Stomach (tissue), 9 donors: Measurements from ENCODE around the gene DEPDC5. TPM values are rescaled to one million over a fixed set of nuclear protein-coding genes. Genes with fewer than 3 reads are reported as not detected.

ENCODE experiments used
- DNase-seq, 2 donors: peaks; one replicate each; pipeline versions ENCODE4 v3.0.0 to v3.0.0-alpha.2; 2013 to 2019
- H3K27ac ChIP-seq, 5 donors: fragments of 200-600 bp in 4 of 5; sonication (generic) in 4 of 5; one replicate each; pipeline ENCODE4 v1.5.1; 2013 to 2019; ENCODE audit warnings: mild to moderate bottlenecking in 1 of 5, moderate library complexity in 1 of 5
- H3K27me3 ChIP-seq, 3 donors: fragments of 200-600 bp; sonication (generic); one replicate each; pipeline ENCODE4 v1.5.1; 2017 to 2019; ENCODE audit warnings: mixed run types in 1 of 3
- H3K36me3 ChIP-seq, 4 donors: fragments of 200-600 bp; sonication (generic); 1 replicate in 3 of 4; 2 replicates in 1 of 4; pipeline ENCODE4 v1.5.1; 2016 to 2019
- H3K4me1 ChIP-seq, 4 donors: fragments of 200-600 bp; sonication (generic); one replicate each; pipeline ENCODE4 v1.5.1; 2016 to 2019
- H3K4me3 ChIP-seq, 4 donors: fragments of 200-600 bp; sonication (generic) in 3 of 4; one replicate each; pipeline ENCODE4 v1.5.1; 2016 to 2019; ENCODE audit warnings: mild to moderate bottlenecking in 1 of 4
- H3K9me3 ChIP-seq, 4 donors: fragments of 200-600 bp; sonication (generic); one replicate each; pipeline ENCODE4 v1.5.1; 2016 to 2019
- EP300 ChIP-seq: sonication (generic); formaldehyde crosslinking; IDR thresholded peaks from one replicate; pipeline ENCODE4 v1.6.1; 2017; ENCODE audit warnings: antibody characterized with exemption
- POLR2A ChIP-seq, 4 donors: fragments of 450-650 bp; IDR thresholded peaks; one replicate each; pipeline ENCODE4 v1.6.1; 2016; ENCODE audit warnings: antibody characterized with exemption in 4 of 4, control low read depth in 2 of 4, mild to moderate bottlenecking in 1 of 4, moderate library complexity in 1 of 4
- POLR2AphosphoS5 ChIP-seq, 3 donors: sonication (generic); formaldehyde crosslinking; IDR thresholded peaks; one replicate each; pipeline ENCODE4 v1.6.1; 2016; ENCODE audit warnings: antibody characterized with exemption in 3 of 3
- WGBS, 5 donors: extraction: QIAGEN DNeasy Blood & Tissue Kit in 3 of 5; methylation state at CpG; one replicate each; pipeline versions ENCODE4 v1.1.5 to v1.1.7; 2013 to 2018; 5-methylcytosine and 5-hydroxymethylcytosine counted together
- intact Hi-C: fragments of 100-400 bp; cut with DNase I; formaldehyde crosslinking; loops from one replicate; pipeline ENCODE4 v1.15.1; 2023; ENCODE audit warnings: low total_unique reads
- polyA plus RNA-seq, 3 donors: library from polyadenylated mRNA; stranded (reverse); fragments of 200-250 nt; gene quantifications; one replicate each; pipeline ENCODE4 v1.2.3, GENCODE V29; 2013
- total RNA-seq, 5 donors: library from RNA; depleted of rRNA; stranded (reverse); fragments of >200 nt; gene quantifications; one replicate each; pipeline versions ENCODE4 v1.1.0 to v1.2.3, GENCODE V29; 2014 to 2016
- TF ChIP-seq, protein P1 (sequence below), 7 experiments: fragments of 450-650 bp in 4 of 7; fragments of 200-600 bp in 3 of 7; sonication (generic) in 3 of 7; IDR thresholded peaks; one replicate each; pipeline ENCODE4 v1.5.1; 2016 to 2019; ENCODE audit warnings: antibody characterized with exemption in 7 of 7, control low read depth in 2 of 7, mild to moderate bottlenecking in 1 of 7
- donor health status: healthy with polysubstance abuse.
- donor health status: Bipolar disorder and iron deficiency.
- donor health status: healthy.

Gene DEPDC5
- total and polyA plus RNA-seq, 8 donors, result 4.7 to 39.1 (median 20.2) TPM

DNA sequence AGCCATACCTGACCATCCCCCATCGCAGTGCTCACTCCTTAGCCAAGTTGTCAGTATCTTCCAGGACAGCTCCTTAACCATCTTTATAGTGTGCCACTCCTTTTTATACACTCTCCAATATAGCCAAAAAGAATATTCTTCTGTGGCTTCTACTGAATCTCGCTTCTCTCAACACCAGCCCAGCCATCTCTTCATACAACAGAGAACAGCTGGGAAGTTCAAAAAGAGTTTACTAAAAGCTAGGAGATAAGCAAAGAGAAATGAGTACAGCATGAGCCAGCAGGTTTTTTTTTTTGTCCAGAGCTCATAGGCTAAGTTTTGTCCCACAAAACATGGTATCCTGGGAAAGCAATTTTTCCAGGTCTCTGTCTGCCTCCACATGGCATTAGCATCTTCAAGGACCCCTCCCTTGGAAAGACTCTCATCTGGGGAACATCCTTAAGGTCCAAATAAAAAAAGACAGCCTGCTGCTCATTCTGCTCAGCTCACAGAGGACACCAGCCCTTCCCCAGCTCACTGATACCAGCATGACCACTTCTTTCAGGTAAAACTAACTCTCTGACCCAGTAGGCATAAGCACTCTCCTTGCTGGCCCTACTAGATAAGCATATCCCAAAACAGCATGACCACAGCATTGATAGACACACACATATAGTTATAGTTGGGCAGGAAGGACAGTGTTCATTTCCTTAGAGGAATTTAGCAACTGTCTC is 141.7 kb downstream of the DEPDC5 start:
- Histone ChIP-seq H3K4me3 (no peak overlapping the region), H3K9me3 (no peaks in the 10 kb centered on the region), H3K36me3 (peaks cover 6 to 88% (median 72%) of the 10 kb centered on the region in 4 donors), H3K27ac (no peak overlapping the region), H3K4me1 (peaks cover 0 to 8% (median 0%) of the 10 kb centered on the region in 4 donors), H3K27me3 (no peaks in the 10 kb centered on the region)
- DNase-seq, result no peak
- TF ChIP-seq, protein P1, sequence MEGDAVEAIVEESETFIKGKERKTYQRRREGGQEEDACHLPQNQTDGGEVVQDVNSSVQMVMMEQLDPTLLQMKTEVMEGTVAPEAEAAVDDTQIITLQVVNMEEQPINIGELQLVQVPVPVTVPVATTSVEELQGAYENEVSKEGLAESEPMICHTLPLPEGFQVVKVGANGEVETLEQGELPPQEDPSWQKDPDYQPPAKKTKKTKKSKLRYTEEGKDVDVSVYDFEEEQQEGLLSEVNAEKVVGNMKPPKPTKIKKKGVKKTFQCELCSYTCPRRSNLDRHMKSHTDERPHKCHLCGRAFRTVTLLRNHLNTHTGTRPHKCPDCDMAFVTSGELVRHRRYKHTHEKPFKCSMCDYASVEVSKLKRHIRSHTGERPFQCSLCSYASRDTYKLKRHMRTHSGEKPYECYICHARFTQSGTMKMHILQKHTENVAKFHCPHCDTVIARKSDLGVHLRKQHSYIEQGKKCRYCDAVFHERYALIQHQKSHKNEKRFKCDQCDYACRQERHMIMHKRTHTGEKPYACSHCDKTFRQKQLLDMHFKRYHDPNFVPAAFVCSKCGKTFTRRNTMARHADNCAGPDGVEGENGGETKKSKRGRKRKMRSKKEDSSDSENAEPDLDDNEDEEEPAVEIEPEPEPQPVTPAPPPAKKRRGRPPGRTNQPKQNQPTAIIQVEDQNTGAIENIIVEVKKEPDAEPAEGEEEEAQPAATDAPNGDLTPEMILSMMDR (IDR thresholded peaks at IDR 0.05), result no peak
- TF ChIP-seq EP300, result no peak
- no peak for TF ChIP-seq POLR2AphosphoS5 (IDR thresholded peaks at IDR 0.05)
- TF ChIP-seq POLR2A (IDR thresholded peaks at IDR 0.05), result no peak
- WGBS, 5 donors, result 86 to 97% (median 92%) methylated on average over 2 of the region's 2 CpGs
- intact Hi-C loops, result no loop called here

DNA sequence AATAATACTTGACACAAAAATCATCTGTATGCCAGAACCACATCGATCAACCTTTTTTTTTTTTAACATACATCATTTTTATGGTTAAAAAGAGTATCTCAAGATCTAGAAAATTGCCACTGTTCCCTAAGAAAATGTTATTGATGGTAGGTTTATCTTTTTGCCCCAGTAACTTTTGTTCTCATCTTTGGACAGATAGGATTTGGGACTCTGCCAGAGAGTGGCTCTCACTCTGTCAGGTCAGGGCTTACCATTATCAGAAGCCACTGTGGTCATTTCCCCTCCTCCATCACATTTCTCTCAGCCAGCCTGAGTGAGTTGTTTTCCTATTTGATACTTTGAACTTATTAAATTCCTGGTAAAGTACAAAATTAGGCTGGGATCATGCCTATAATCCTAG is 142.7 kb downstream of the DEPDC5 start:
- Histone ChIP-seq H3K36me3 (peaks cover 6 to 88% (median 68%) of the 10 kb centered on the region in 4 donors), H3K9me3 (no peaks in the 10 kb centered on the region), H3K4me1 (peaks cover 0 to 17% (median 4%) of the 10 kb centered on the region in 4 donors), H3K27ac (no peak overlapping the region), H3K27me3 (no peaks in the 10 kb centered on the region), H3K4me3 (no peak overlapping the region)
- WGBS, 5 donors, result 92 to 97% (median 95%) methylated on average over 1 of the region's 1 CpG
- intact Hi-C loops, result no loop called here
- no peak for DNase-seq
- TF ChIP-seq, protein P1 (IDR thresholded peaks at IDR 0.05), result no peak
- TF ChIP-seq POLR2AphosphoS5 (IDR thresholded peaks at IDR 0.05) (no peak), POLR2A (IDR thresholded peaks at IDR 0.05) (no peak), EP300 (no peak)

DNA sequence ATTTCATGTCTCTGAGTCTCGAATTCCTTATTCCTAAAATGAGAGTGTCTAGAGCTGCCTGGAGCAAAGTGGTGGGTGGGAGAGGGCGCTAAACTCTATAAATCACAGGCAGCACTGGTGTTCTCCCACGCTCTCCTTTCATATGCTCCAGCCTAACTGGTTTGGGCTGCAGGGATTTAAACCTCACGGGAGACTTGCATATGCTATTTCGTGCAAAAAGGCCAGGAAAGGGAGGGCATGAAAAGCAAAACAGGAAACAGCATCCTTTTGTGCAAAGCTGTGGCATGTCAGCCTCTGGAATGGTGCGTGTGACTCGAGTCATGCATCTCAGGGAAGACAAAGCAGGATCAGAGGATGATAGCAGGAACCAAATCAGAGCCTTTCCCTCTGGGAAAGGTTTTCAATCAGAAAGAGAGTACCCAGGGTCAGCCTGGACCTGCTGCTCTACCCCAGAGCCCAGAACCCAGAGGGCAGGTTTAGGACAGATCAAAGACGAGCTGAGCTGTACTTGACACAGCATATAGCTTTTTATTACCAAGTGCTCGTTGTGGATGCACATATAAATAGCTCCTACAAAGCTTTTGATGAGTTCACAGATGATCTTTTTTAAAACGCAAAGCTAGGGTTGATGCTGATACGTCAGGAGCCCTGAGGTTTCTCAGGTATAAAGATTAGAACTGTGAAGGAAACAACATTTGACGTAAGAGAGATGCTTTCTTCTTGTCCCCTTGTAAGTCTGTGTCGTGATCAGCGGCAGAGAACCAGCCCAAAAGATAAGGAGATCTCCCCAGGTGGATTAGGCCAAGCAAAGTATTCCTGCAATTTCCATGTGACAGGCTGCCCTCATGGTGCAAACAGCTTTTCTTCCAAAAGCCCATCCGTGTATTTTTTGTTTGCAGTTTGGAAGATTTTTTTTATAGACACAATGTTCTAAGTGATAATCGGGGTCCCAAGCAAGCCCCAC is 144.3 kb downstream of the DEPDC5 start:
- Histone ChIP-seq H3K4me3 (no peak overlapping the region), H3K27ac (no peak overlapping the region), H3K36me3 (peaks cover 13 to 90% (median 77%) of the 10 kb centered on the region in 4 donors), H3K4me1 (peaks cover 0 to 20% (median 8%) of the 10 kb centered on the region in 4 donors), H3K27me3 (no peaks in the 10 kb centered on the region), H3K9me3 (no peaks in the 10 kb centered on the region)
- 76 to 82% (median 79%) methylated on average over 16 of the region's 16 CpGs for WGBS, 5 donors
- DNase-seq, result no peak
- intact Hi-C loops, result no loop called here
- TF ChIP-seq EP300 (no peak), POLR2AphosphoS5 (IDR thresholded peaks at IDR 0.05) (no peak), POLR2A (IDR thresholded peaks at IDR 0.05) (no peak)
- TF ChIP-seq, protein P1 (IDR thresholded peaks at IDR 0.05), result no peak

DNA sequence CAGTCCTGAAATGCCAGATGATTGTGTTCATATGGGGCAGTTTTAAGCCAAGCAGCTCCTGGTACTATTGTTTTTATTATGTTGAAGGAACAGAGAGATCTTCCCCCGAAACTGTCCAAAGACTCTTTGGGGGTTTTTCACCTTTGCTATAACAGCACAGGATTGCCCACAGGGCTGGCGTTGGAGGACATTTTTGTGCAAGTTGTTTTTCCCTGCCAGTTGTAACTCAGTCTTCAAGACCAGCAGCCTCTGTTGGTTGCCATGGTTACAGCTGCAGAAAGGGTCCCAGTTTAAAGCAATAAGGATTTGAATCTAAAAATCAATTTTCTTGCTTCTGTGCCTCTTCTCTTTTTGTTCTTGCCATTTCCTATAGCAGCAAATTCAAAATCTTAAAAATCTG is 145.1 kb downstream of the DEPDC5 start:
- H3K27me3 ChIP-seq, result no peaks in the 10 kb centered on the region
- H3K36me3 ChIP-seq, result peaks cover 13 to 85% (median 72%) of the 10 kb centered on the region in 4 donors
- peaks cover 0 to 20% (median 5%) of the 10 kb centered on the region in 4 donors for H3K4me1 ChIP-seq
- intact Hi-C loops, result no loop called here
- no peak overlapping the region for H3K27ac ChIP-seq
- WGBS, 5 donors, result 63 to 92% (median 86%) methylated on average over 2 of the region's 2 CpGs
- TF ChIP-seq, protein P1 (IDR thresholded peaks at IDR 0.05), result no peak
- H3K4me3 ChIP-seq, result no peak overlapping the region
- no peak for DNase-seq
- H3K9me3 ChIP-seq, result no peaks in the 10 kb centered on the region
